ENCODE results near the gene CALML4.
A peak's percentile ranks its signal among the peaks of the same experiment; 100 is the strongest.
"Not testable (repeated sequence)": the region's sequence is repeated elsewhere in the genome, so short reads cannot be mapped to it uniquely, and the experiment has no call there.

The CALML4 gene

DNA sequence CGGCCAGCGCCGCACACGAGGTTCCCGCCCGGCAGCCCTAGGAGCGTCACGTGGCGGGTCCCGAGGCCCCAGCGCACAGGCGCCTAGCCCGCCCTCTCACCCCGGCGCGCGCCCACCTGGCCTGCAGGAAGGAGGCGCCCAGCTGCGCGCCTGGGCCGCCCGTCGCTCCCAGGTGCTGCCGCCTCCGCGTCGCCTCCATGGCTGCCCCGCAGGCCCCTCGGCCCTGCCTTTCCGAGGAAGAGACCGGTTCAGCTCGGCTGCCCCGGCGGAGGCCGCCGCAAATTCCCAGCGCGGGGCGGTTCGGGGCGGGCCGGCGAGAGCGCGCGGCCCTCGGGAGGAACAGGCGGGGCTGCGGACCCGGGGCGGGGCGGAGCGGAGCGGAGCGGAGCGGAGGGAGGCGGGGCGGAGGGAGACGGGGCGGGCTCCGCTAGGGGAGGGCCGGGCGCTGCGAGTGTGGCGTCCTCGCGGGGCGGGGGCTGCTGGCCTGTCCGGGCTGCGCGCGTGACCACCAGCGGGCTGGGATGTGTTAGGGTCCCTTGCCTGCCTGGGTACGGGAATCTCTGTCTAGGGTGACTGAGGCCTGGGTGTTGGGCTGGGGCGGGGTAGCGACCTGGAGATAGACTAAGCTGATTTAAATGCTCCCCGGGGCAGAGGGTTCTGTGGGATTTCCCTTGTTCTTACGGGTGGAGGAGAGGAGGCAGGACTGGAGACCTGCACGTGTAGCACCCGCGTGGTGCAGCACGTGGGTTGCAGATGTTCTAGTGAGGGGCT, 24.4 kb upstream of the CALML4 start, which contains the start of gene CLN6:
CLN6 (minus strand) TSS at position 343 of the 771 bp plus-strand sequence; CDS start at position 199, 144 bp downstream.
- Histone ChIP-seq H3K4me3 (IDR thresholded peaks at IDR 0.05; ENCODE audit: insufficient read depth, low read depth, low read length) (no peak within 1 kb of the TSS), H2AFZ (ENCODE audit: low read depth) (peak within 1 kb of the TSS; percentile 73), H3K9ac (peak within 1 kb of the TSS; percentile 95), H3K27ac (peak within 1 kb of the TSS; percentile 83), H3K79me2 (ENCODE audit: insufficient read depth, low read depth) (peaks cover 46% of the 10 kb centered on the region), H3K36me3 (ENCODE audit: insufficient read depth) (no peaks in the 10 kb centered on the region), H3K4me1 (ENCODE audit: low read depth, poor library complexity, severe bottlenecking) (peaks cover 47% of the 10 kb centered on the region), H3K27me3 (ENCODE audit: insufficient read depth, low read depth) (no peaks in the 10 kb centered on the region), H4K20me1 (ENCODE audit: insufficient read depth) (no peaks in the 10 kb centered on the region), H3K4me2 (peak within 1 kb of the TSS; percentile 88)
- TF ChIP-seq, protein P1, sequence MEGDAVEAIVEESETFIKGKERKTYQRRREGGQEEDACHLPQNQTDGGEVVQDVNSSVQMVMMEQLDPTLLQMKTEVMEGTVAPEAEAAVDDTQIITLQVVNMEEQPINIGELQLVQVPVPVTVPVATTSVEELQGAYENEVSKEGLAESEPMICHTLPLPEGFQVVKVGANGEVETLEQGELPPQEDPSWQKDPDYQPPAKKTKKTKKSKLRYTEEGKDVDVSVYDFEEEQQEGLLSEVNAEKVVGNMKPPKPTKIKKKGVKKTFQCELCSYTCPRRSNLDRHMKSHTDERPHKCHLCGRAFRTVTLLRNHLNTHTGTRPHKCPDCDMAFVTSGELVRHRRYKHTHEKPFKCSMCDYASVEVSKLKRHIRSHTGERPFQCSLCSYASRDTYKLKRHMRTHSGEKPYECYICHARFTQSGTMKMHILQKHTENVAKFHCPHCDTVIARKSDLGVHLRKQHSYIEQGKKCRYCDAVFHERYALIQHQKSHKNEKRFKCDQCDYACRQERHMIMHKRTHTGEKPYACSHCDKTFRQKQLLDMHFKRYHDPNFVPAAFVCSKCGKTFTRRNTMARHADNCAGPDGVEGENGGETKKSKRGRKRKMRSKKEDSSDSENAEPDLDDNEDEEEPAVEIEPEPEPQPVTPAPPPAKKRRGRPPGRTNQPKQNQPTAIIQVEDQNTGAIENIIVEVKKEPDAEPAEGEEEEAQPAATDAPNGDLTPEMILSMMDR (conservative IDR thresholded peaks at IDR 0.05; ENCODE audit: low read depth, low read length), result no peak

DNA sequence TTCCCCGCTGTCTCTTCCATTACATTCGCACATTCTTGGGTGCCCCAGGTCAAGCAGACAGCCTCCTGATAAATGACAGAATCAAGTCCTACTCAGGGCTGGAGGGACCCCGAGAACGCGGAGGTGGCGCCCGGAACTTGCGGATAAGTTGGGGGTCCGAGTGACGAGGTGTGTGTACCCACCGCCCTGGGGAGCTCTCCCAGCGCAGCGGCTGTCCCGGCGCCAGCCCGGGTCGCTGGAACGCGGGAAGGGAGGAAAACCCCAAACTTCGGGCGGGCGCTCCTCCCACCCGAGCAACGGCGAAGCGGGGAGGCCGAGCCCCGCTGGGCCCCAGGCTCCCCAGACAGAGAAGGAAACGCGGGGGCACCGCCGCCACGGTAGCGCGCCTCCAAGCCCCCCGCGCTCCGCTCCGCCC, 23.8 kb upstream of the CALML4 start:
- TF ChIP-seq, protein P1 (conservative IDR thresholded peaks at IDR 0.05; ENCODE audit: low read depth, low read length), result no peak
- peak overlapping the region; percentile 95 for H3K9ac ChIP-seq
- H3K79me2 ChIP-seq (ENCODE audit: insufficient read depth, low read depth), result peaks cover 52% of the 10 kb centered on the region
- H3K27me3 ChIP-seq (ENCODE audit: insufficient read depth, low read depth), result no peaks in the 10 kb centered on the region
- no peak overlapping the region for H3K4me3 ChIP-seq (IDR thresholded peaks at IDR 0.05; ENCODE audit: insufficient read depth, low read depth, low read length)
- H3K36me3 ChIP-seq (ENCODE audit: insufficient read depth), result no peaks in the 10 kb centered on the region
- H3K4me2 ChIP-seq, result peak overlapping the region; percentile 88; the same call in 1 of the 2 replicates
- peak overlapping the region; percentile 73 for H2AFZ ChIP-seq (ENCODE audit: low read depth)
- H4K20me1 ChIP-seq (ENCODE audit: insufficient read depth), result no peaks in the 10 kb centered on the region
- H3K4me1 ChIP-seq (ENCODE audit: low read depth, poor library complexity, severe bottlenecking), result peaks cover 51% of the 10 kb centered on the region
- peak overlapping the region; percentile 83 for H3K27ac ChIP-seq

DNA sequence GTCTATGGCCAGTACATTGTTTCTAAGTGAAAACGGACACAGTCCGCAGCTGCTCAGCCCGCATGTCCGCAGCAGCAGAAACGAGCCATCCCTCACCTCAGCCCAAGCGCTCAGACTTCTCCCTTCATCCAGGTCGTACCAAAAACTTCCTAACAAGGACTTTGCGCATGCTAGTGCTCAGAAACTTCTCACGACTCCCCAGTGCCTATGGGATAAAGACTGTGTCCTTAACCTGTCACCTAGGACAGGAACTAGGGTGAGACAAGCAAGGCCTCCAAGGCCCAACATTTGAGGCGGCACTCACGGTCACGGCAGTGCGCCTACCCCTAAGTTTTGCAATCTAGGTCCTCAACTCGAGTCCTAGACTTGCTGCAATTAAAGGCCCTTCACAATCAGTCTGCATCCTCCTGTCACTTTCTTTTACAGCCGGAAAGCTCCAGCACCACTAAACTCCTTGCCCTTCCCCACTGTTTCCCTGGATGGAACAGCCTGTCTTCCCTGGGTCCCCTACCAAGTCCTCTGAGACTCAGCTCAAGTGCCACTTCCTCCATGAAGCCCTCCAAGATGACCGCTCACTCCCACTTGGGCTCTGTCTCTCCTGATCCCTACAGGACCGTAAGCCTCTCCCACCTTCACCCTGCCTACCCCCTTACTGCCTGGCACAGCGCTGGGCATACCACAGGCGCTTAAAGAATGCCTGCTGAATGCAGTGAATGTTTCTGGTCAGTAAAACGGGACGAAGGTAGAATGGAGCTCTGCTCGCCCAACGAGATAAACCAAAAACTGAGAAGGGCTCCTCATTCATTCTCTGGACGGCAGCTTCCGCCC, 23.2 kb upstream of the CALML4 start:
- Histone ChIP-seq H3K4me1 (ENCODE audit: low read depth, poor library complexity, severe bottlenecking) (peaks cover 57% of the 10 kb centered on the region), H3K27me3 (ENCODE audit: insufficient read depth, low read depth) (no peaks in the 10 kb centered on the region), H3K4me2 (peak overlapping the region; percentile 88), H3K4me3 (IDR thresholded peaks at IDR 0.05; ENCODE audit: insufficient read depth, low read depth, low read length) (no peak overlapping the region), H3K9ac (peak overlapping the region; percentile 95), H2AFZ (ENCODE audit: low read depth) (peak overlapping the region; percentile 73; the same call in 1 of the 2 replicates), H3K27ac (peak overlapping the region; percentile 83), H3K79me2 (ENCODE audit: insufficient read depth, low read depth) (peaks cover 59% of the 10 kb centered on the region), H4K20me1 (ENCODE audit: insufficient read depth) (no peaks in the 10 kb centered on the region), H3K36me3 (ENCODE audit: insufficient read depth) (no peaks in the 10 kb centered on the region)
- TF ChIP-seq, protein P1 (conservative IDR thresholded peaks at IDR 0.05; ENCODE audit: low read depth, low read length), result no peak

DNA sequence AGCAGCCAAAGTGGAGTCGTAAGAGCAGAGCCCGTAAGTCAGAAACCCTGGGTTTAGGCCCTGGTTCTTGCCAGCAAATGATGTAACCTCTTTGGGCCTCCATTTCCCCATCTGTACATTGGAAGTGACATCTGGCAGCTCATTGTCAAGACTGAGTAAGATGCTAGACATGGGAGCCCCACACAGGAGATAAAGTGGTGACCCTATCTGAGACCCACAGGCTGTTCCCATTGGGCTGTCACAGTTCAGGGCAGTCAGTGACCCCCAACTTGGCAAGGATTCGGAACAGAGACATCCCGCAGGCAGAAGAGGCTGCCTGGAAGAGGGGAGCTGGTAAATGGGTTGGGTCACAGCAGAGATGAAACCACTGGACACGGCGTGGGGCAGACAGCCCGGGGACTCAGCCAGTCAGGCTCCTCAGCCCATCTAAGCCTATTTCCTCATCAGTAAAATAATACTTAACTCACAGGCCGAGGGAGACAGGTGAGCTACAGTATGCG, 22.6 kb upstream of the CALML4 start:
- Histone ChIP-seq H2AFZ (ENCODE audit: low read depth) (no peak overlapping the region; the same call in 1 of the 2 replicates), H3K4me1 (ENCODE audit: low read depth, poor library complexity, severe bottlenecking) (peaks cover 58% of the 10 kb centered on the region), H3K27me3 (ENCODE audit: insufficient read depth, low read depth) (no peaks in the 10 kb centered on the region), H3K27ac (peak overlapping the region; percentile 83; the same call in 1 of the 2 replicates), H3K4me3 (IDR thresholded peaks at IDR 0.05; ENCODE audit: insufficient read depth, low read depth, low read length) (no peak overlapping the region), H4K20me1 (ENCODE audit: insufficient read depth) (no peaks in the 10 kb centered on the region), H3K4me2 (peak overlapping the region; percentile 88), H3K36me3 (ENCODE audit: insufficient read depth) (no peaks in the 10 kb centered on the region), H3K9ac (peak overlapping the region; percentile 95; the same call in 1 of the 2 replicates), H3K79me2 (ENCODE audit: insufficient read depth, low read depth) (peaks cover 65% of the 10 kb centered on the region)
- TF ChIP-seq, protein P1 (conservative IDR thresholded peaks at IDR 0.05; ENCODE audit: low read depth, low read length), result no peak

DNA sequence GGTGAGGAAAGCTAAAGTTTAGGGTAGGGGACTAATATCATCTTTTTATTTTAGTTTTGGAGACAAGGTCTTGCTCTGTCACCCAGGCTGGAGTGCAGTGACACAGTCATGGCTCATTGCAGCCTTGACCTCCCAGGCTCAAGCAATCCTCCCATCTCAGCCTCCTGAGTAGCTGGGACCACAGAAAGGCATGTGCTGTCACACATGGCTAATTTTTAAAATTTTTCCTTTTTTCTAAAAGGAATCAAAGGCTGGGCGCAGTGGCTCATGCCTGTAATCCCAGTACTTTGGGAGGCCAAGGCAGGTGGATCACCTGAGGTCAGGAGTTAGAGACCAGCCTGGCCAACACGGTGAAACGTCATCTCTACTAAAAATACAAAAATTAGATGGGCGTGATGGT, 20.3 kb upstream of the CALML4 start:
- not testable (repeated sequence) for H3K36me3 ChIP-seq (ENCODE audit: insufficient read depth); H3K4me3 ChIP-seq (IDR thresholded peaks at IDR 0.05; ENCODE audit: insufficient read depth, low read depth, low read length); H2AFZ ChIP-seq (ENCODE audit: low read depth); H4K20me1 ChIP-seq (ENCODE audit: insufficient read depth); H3K9ac ChIP-seq; H3K27me3 ChIP-seq (ENCODE audit: insufficient read depth, low read depth)
- peak overlapping the region; percentile 67 for H3K4me2 ChIP-seq
- H3K4me1 ChIP-seq (ENCODE audit: low read depth, poor library complexity, severe bottlenecking), result peaks cover 51% of the 10 kb centered on the region
- H3K79me2 ChIP-seq (ENCODE audit: insufficient read depth, low read depth), result peaks cover 68% of the 10 kb centered on the region
- H3K27ac ChIP-seq, result peak overlapping the region; percentile 30

Measured in KMS-11 (cell line).